ENCODE results near the gene RNF111. TPM values are rescaled to one million over a fixed set of nuclear protein-coding genes. Genes with fewer than 3 reads are reported as not detected.

Gene RNF111
- total and polyA plus RNA-seq, 2 donors from 2014 or later, result 8.7 to 33.0 TPM

- no peak overlapping the region for H3K27ac ChIP-seq (ENCODE audit: low read depth in 2 of 2, low read length in 2 of 2)
- intact Hi-C loops (cut with DNase I), result no loop called here
- H3K9me3 ChIP-seq (ENCODE audit: control insufficient read depth in 2 of 3, insufficient read depth in 1 of 3, low read length in 3 of 3), result no peaks in the 10 kb centered on the region
- no peak for FAIRE-seq
- no peaks in the 10 kb centered on the region for H3K27me3 ChIP-seq (ENCODE audit: control insufficient read depth, insufficient read depth, low read length)
- H3K9ac ChIP-seq (ENCODE audit: low read length in 3 of 3), result peak overlapping the region in 2 of 3 donors; percentile 34 to 48
- H3K36me3 ChIP-seq (ENCODE audit: control insufficient read depth in 2 of 3, insufficient read depth in 3 of 3, low read length in 3 of 3), result no peaks in the 10 kb centered on the region
- peak overlapping the region; percentile 76 to 85 (median 83) for H3K4me3 ChIP-seq (ENCODE audit: low read length in 3 of 3)
- peak in 1 of 5 donors; percentile 16 for DNase-seq
- peaks cover 0 to 3% (median 2%) of the 10 kb centered on the region in 3 donors for H3K4me1 ChIP-seq (ENCODE audit: control insufficient read depth in 2 of 3, insufficient read depth in 2 of 3, low read depth in 1 of 3, low read length in 3 of 3)
- no peak for TF ChIP-seq CTCF (IDR thresholded peaks at IDR 0.05; ENCODE audit: borderline replicate concordance, extremely low read depth, insufficient read depth)
Observed at GRCh38 chr15:59105854-59106253, 118.4 kb downstream of the RNF111 start.

- Histone ChIP-seq H3K27me3 (ENCODE audit: control insufficient read depth, insufficient read depth, low read length) (no peaks in the 10 kb centered on the region), H3K9ac (ENCODE audit: low read length in 3 of 3) (no peak overlapping the region), H3K4me1 (ENCODE audit: control insufficient read depth in 2 of 3, insufficient read depth in 2 of 3, low read depth in 1 of 3, low read length in 3 of 3) (no peaks in the 10 kb centered on the region), H3K4me3 (ENCODE audit: low read length in 3 of 3) (no peak overlapping the region), H3K36me3 (ENCODE audit: control insufficient read depth in 2 of 3, insufficient read depth in 3 of 3, low read length in 3 of 3) (no peaks in the 10 kb centered on the region), H3K9me3 (ENCODE audit: control insufficient read depth in 2 of 3, insufficient read depth in 1 of 3, low read length in 3 of 3) (no peaks in the 10 kb centered on the region), H3K27ac (ENCODE audit: low read depth in 2 of 2, low read length in 2 of 2) (no peak overlapping the region)
- FAIRE-seq (no peak), DNase-seq (no peak)
- intact Hi-C loops (cut with DNase I), result no loop called here
- TF ChIP-seq CTCF (IDR thresholded peaks at IDR 0.05; ENCODE audit: borderline replicate concordance, extremely low read depth, insufficient read depth), result no peak
Observed at GRCh38 chr15:59111251-59111650, 123.8 kb downstream of the RNF111 start.

- Histone ChIP-seq H3K4me1 (ENCODE audit: control insufficient read depth in 2 of 3, insufficient read depth in 2 of 3, low read depth in 1 of 3, low read length in 3 of 3) (no peaks in the 10 kb centered on the region), H3K36me3 (ENCODE audit: control insufficient read depth in 2 of 3, insufficient read depth in 3 of 3, low read length in 3 of 3) (peaks cover 0 to 3% (median 0%) of the 10 kb centered on the region in 3 donors), H3K27me3 (ENCODE audit: control insufficient read depth, insufficient read depth, low read length) (no peaks in the 10 kb centered on the region), H3K27ac (ENCODE audit: low read depth in 2 of 2, low read length in 2 of 2) (no peak overlapping the region), H3K9me3 (ENCODE audit: control insufficient read depth in 2 of 3, insufficient read depth in 1 of 3, low read length in 3 of 3) (no peaks in the 10 kb centered on the region), H3K4me3 (ENCODE audit: low read length in 3 of 3) (no peak overlapping the region), H3K9ac (ENCODE audit: low read length in 3 of 3) (no peak overlapping the region)
- FAIRE-seq (no peak), DNase-seq (no peak)
- intact Hi-C loops (cut with DNase I), result no loop called here
- TF ChIP-seq CTCF (IDR thresholded peaks at IDR 0.05; ENCODE audit: borderline replicate concordance, extremely low read depth, insufficient read depth), result no peak
Observed at GRCh38 chr15:59115047-59115446, 127.6 kb downstream of the RNF111 start.

- H3K4me1 ChIP-seq (ENCODE audit: control insufficient read depth in 2 of 3, insufficient read depth in 2 of 3, low read depth in 1 of 3, low read length in 3 of 3), result no peaks in the 10 kb centered on the region
- FAIRE-seq, result no peak
- peaks cover 0 to 3% (median 0%) of the 10 kb centered on the region in 3 donors for H3K36me3 ChIP-seq (ENCODE audit: control insufficient read depth in 2 of 3, insufficient read depth in 3 of 3, low read length in 3 of 3)
- TF ChIP-seq CTCF (IDR thresholded peaks at IDR 0.05; ENCODE audit: borderline replicate concordance, extremely low read depth, insufficient read depth), result no peak
- no peaks in the 10 kb centered on the region for H3K9me3 ChIP-seq (ENCODE audit: control insufficient read depth in 2 of 3, insufficient read depth in 1 of 3, low read length in 3 of 3)
- H3K27me3 ChIP-seq (ENCODE audit: control insufficient read depth, insufficient read depth, low read length), result no peaks in the 10 kb centered on the region
- H3K4me3 ChIP-seq (ENCODE audit: low read length in 3 of 3), result no peak overlapping the region
- H3K9ac ChIP-seq (ENCODE audit: low read length in 3 of 3), result no peak overlapping the region
- no peak overlapping the region for H3K27ac ChIP-seq (ENCODE audit: low read depth in 2 of 2, low read length in 2 of 2)
- intact Hi-C loops (cut with DNase I), result no loop called here
- DNase-seq, result no peak
Observed at GRCh38 chr15:59116141-59116540, 128.7 kb downstream of the RNF111 start.
